ENCODE results near the gene B3GALNT2.
A peak's percentile ranks its signal among the peaks of the same experiment; 100 is the strongest.

B3GALNT2 gene

GRCh38 chr1:235424092-235424491 lies 80.2 kb downstream of the B3GALNT2 start:
- peaks cover 14% of the 10 kb centered on the region for H3K36me3 Mint-ChIP-seq (ENCODE audit: low read depth)
- no peak overlapping the region for H3K4me3 Mint-ChIP-seq
- H3K27me3 Mint-ChIP-seq (ENCODE audit: low read depth): no peaks in the 10 kb centered on the region
- TF ChIP-seq CTCF (IDR thresholded peaks at IDR 0.05; ENCODE audit: unreplicated experiment in 3 of 3): no peak
- peaks cover 14% of the 10 kb centered on the region for H3K4me1 Mint-ChIP-seq
- no peaks in the 10 kb centered on the region for H3K9me3 Mint-ChIP-seq
- peak overlapping the region in 1 of 3 experiments; percentile 29 for H3K27ac Mint-ChIP-seq

- Mint-ChIP-seq H3K4me1 (peaks cover 14% of the 10 kb centered on the region), H3K4me3 (no peak overlapping the region), H3K36me3 (ENCODE audit: low read depth) (peaks cover 10% of the 10 kb centered on the region), H3K9me3 (no peaks in the 10 kb centered on the region), H3K27ac (peak overlapping the region in 1 of 3 experiments; percentile 54), H3K27me3 (ENCODE audit: low read depth) (no peaks in the 10 kb centered on the region)
- no peak for TF ChIP-seq CTCF (IDR thresholded peaks at IDR 0.05; ENCODE audit: unreplicated experiment in 3 of 3)
Measured at GRCh38 chr1:235423214-235423652, 81.0 kb downstream of the B3GALNT2 start.

- Mint-ChIP-seq H3K36me3 (ENCODE audit: low read depth) (peaks cover 9% of the 10 kb centered on the region), H3K27ac (no peak overlapping the region), H3K4me1 (peaks cover 19% of the 10 kb centered on the region), H3K27me3 (ENCODE audit: low read depth) (no peaks in the 10 kb centered on the region), H3K9me3 (no peaks in the 10 kb centered on the region), H3K4me3 (no peak overlapping the region)
- no peak for TF ChIP-seq CTCF (IDR thresholded peaks at IDR 0.05; ENCODE audit: unreplicated experiment in 3 of 3)
Measured at GRCh38 chr1:235421751-235422150, 82.5 kb downstream of the B3GALNT2 start.

- Mint-ChIP-seq H3K27me3 (ENCODE audit: low read depth) (no peaks in the 10 kb centered on the region), H3K9me3 (no peaks in the 10 kb centered on the region)
- TF ChIP-seq CTCF (IDR thresholded peaks at IDR 0.05; ENCODE audit: unreplicated experiment in 3 of 3): peak; percentile 87 to 89 (median 88)
Measured at GRCh38 chr1:235417086-235417697, 87.1 kb downstream of the B3GALNT2 start.

GRCh38 chr1:235416662-235417049 lies 87.6 kb downstream of the B3GALNT2 start:
- Mint-ChIP-seq H3K9me3 (no peaks in the 10 kb centered on the region), H3K27ac (no peak overlapping the region), H3K36me3 (ENCODE audit: low read depth) (peaks cover 11% of the 10 kb centered on the region), H3K4me3 (no peak overlapping the region), H3K4me1 (peaks cover 10% of the 10 kb centered on the region), H3K27me3 (ENCODE audit: low read depth) (no peaks in the 10 kb centered on the region)
- no peak for TF ChIP-seq CTCF (IDR thresholded peaks at IDR 0.05; ENCODE audit: unreplicated experiment in 3 of 3)

More at GRCh38 chr1:235417086-235417697, 87.1 kb downstream of the B3GALNT2 start:
- H3K4me1 Mint-ChIP-seq: peaks cover 10% of the 10 kb centered on the region
- peaks cover 11% of the 10 kb centered on the region for H3K36me3 Mint-ChIP-seq (ENCODE audit: low read depth)
- H3K4me3 Mint-ChIP-seq: no peak overlapping the region
- no peak overlapping the region for H3K27ac Mint-ChIP-seq
